Activated CD4-positive, alpha-beta T cell treated with anti-CD3 and anti-CD28 coated beads, Interleukin-2, Interleukin-4, amounts not matched to agents 100 ng/mL and 50 ng/mL, durations not matched to agents 16 hours and 8 hours (primary cell): ENCODE measurements around the gene JOSD2.
A peak's percentile ranks its signal among the peaks of the same experiment; 100 is the strongest.

Experiments
- DNase-seq: peaks from one replicate; pipeline ENCODE4 v3.0.0-alpha.2; 2020; ENCODE audit warnings: low spot score

The JOSD2 gene

GRCh38 chr19:50493171-50493570 lies 17.8 kb downstream of the JOSD2 start:
- no peak for DNase-seq

DNA sequence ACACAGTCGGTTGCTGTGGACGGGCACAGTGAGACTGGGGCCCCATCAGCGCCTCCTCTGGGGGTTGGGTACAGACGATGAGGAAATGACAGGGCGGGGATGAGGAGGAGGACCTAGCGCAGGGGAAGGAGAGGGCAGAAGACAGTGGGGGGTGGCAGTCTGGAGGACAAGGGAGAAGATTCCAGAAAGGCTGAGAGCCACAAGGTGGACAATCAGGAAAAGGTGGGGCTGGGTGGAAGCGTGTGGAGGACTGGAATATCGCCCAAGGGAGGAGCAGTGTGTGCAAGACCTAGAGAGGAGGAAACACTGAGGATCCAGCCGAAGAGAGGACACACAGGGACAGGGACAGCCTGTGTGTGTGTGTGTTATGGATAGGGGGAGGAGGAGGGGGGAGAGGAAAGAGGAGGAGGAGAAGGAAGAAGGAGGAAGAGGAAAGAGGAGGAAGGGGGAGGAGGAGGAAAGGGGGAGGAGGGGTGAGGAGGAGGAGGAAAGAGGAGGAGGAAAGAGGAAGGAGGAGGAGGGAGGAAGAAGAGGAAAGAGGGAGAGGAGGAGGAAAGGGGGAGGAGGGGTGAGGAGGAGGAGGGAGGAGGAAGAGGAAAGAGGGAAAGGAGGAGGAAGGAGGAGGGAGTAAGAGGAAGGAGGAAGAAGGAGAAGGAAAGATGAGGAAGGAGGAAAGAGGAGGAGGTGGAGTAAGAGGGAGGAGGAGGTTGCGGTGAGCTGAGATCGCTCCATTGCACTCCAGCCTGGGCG lies 18.5 kb downstream of the JOSD2 start:
- DNase-seq = no peak

DNA sequence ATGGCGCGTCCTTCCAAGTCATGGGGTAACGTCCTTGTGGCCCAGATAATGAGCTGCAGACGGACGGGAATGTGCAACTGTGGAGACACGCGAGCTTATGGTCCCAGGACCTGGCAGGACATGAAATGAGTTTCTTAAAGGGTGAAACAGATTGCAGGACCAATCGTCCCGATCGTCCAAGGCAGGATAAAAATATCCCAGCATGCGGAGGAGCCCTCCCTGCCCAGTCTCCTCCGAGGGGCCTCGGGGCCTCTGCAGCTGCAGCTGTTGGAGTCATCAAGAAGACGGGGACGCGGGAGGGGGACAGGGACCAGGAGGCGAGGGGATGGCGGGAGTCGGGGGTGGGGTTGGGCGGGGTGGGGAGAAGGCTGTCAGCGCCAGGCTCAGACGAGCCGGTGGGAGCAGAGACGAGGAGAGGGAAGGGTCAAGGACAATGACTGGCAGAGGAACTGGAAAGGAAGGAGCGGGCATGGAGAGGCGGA lies 20.0 kb downstream of the JOSD2 start:
- no peak for DNase-seq

DNA sequence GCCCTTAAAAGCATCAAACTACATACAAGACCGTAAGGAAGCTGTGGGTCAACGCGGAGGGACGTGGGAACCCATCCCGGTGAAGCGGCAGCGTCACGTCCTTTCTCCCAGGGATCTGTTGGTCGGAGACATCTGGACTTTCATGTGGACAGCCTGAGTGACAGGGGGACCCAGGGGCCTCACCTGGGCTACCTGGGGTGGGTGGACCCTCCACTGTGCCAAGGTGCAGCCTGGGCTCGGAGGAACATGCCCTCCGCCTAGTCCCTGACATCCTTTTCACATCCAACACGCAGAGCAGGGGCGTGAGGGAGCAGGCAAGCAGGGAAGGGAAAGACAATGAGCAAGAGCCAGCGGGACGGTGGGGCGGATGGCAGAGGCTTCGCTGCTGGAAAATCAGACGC lies 20.6 kb downstream of the JOSD2 start:
- no peak for DNase-seq

- no peak for DNase-seq
Observed at GRCh38 chr19:50489461-50490011, 21.5 kb downstream of the JOSD2 start.

DNA sequence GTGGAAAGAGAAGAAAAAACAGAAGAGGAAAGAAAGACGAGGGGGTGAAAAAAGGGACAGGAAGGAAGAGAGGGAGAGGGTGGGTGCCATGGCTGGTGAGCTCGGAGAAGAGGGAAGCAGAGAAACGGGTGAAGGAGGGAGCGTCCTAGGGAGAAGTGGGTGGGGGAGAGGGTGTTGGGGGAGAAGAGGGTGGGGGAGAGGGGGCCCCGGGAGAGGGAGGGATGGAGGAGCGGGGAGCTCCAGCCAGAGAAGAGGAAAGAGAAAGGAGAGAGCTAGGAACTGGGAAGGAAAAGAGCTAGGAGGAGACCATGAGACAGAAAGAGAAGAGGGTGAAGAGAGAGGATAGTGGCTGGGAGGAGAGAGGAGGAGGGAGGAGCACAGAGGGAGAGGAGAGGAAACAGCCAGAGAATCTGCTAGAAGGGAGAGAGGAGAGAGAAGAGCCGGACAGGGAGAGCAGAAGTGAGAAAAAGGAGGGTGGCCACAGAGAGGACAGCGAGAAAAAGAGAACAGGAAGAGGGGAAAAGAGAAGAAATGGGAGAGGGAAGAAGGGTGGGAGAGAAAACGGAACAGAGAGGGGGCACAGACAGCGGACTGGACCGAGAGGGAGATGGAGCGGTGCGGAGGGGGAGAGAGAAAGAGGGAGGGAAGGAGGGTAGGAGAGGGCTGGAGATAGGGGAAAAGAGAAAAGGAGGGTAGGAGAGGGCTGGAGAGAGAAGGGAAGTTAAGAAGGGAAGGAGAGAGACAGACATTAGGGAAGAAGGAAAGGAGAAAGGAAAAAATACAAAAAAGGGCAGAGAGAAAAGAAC lies 22.4 kb downstream of the JOSD2 start:
- DNase-seq = no peak

DNA sequence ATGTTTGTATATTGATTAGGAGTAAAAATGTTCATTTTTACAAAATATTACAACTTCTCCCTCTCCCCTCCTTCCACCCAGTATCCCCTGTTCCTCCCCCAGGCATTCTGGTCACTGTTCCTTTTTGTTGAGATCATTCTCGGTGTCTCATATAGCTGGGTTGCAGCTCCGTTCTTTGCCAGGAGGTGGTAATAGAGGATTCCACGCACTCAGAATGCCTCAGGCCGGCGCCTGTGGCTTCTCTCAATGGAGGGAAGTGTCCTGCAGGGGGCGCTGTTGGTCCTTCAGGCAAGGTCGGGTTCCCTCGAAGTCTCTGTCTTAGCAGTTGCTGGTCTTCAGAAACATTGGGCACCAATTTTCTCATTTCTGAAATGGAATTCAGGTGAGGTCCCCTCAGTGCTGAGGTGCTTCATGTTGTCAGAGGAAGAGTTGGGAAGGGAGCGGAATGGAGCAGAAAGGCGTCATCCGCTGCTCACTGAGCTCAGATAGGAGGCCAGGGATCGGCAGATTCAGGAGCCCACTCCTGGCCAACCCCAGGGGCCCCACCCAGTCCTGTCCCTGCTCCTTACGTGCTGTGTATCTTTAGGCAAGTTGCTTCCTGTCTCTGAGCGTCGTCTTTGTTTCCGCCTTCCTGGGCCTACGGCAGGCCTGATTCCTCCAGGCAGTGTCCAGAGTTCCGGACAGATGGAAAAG lies 24.0 kb downstream of the JOSD2 start:
- peak; percentile 42 for DNase-seq

GRCh38 chr19:50485284-50485955 lies 25.6 kb downstream of the JOSD2 start:
- no peak for DNase-seq

DNA sequence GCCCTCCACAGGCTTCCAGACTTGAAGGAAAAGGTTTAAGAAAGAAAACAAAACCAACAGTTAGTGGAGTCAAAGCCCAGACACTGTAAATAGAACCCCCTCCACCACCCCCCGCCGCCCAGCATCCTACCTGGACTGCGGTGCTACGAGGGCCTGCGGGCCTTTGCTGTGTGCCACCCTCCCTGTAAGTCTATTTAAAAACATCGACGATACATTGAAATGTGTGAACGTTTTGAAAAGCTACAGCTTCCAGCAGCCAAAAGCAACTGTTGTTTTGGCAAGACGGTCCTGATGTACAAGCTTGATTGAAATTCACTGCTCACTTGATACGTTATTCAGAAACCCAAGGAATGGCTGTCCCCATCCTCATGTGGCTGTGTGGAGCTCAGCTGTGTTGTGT lies 28.1 kb downstream of the JOSD2 start:
- no peak for DNase-seq

- DNase-seq = no peak
Observed at GRCh38 chr19:50482271-50482855, 28.6 kb downstream of the JOSD2 start.

- DNase-seq = no peak
Observed at GRCh38 chr19:50481351-50482149, 29.4 kb downstream of the JOSD2 start.

GRCh38 chr19:50480281-50481111 lies 30.5 kb downstream of the JOSD2 start:
- DNase-seq = no peak

DNA sequence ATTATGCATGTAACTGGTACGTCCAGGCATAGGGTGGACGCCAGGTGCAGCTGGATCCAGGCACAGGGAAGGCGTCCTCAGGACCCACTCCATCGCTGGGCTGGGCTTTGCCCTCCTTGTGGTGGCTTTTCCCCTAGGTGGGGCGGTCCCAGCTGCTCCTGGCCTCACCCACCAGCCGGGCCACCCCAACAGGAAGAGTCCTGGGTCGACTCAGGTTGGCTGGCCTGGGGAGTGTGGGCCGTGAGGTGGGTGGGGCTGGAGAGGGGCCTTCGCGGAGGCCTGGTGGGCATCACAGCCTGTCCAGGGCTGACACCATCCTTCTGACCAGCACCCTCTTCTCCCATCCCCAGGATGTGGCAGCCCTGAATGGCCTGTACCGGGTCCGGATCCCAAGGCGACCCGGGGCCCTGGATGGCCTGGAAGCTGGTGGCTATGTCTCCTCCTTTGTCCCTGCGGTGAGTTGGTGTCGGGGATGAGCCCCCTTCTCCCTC lies 31.2 kb downstream of the JOSD2 start:
- no peak for DNase-seq

DNA sequence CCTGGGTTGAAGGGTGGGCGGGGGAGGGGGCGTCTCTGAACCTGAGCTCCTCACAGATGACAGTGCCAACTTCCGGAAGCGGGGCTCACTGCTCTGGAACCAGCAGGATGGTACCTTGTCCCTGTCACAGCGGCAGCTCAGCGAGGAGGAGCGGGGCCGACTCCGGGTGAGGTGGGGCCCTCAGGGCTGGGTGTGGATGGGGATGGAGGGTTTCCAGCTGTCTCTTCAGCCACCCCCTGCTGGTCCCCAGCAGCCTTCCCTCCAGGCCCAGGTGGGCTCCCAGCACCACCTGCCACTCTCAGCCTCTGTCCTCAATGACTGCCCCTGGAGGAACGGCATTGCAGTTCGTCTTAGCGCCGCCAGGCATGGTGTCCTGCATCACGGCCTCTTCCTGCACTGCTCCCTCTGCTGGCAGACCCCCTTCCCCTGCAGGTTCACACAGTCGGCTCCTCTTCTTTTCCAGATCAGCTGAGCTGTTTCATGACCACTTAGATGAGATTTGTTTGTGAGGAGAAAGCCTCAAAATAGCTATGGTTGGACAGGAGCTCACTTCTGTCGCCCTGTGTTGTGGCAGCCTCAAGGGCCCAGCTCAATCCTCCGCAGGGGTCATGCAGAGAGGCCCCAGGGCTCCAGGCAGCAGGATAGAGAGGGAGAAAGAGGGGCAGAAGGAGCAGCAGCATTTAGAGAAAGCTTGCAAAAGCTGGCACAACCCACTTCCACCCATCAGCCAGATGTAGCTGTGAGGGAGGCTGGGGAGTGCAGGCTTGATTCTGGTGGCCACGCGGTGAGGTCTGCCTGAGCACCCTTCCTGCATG lies 31.9 kb downstream of the JOSD2 start:
- DNase-seq = no peak

GRCh38 chr19:50477751-50478515 lies 33.1 kb downstream of the JOSD2 start:
- no peak for DNase-seq

DNA sequence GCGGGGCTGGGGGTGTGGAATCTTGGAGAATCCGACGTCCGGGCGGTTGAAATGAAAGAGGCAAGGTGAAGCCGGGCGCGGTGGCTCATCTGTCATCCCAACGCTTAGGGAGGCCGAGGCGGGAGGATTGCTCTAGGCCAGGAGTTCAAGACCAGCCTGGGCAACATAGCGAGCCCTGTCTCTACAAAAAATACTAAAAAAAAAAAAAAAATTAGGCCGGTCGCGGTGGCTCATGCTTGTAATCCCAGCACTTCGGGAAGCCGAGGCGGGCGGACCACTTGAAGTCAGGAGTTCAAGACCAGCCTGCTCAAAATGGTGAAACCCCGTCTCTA lies 34.1 kb downstream of the JOSD2 start:
- DNase-seq = no peak

DNA sequence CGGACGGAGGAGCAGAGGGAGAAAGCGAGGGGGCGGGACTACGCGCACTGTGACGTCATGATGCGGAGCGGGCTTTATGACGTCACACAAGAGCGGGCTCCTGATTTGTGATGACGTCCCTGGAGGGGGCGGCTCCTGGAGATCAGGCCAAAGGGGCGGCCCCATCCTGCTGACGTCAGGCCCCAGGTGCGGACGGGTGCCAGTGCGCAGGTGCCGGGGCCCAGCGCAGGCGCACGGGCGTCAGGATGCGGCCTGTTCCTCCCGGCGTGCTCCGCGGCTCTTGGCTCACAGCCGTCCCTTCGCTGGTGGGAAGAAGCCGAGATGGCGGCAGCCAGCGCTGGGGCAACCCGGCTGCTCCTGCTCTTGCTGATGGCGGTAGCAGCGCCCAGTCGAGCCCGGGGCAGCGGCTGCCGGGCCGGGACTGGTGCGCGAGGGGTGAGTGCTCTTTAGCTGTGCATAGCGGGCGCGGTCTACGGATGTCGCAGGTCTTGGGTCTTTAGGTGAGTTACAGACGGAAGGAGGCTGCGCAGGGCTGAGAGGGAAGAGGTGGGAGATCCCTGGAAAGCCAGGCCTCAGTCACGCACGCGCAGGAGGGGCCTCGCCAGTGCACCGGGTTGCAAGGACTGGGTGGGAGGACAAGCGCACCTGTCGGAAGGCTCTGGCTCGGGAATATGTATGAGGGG lies 34.6 kb downstream of the JOSD2 start, which contains the start of the genes EMC10 and GARIN5A:
EMC10 (plus strand) TSS at position 284 of the 683 bp plus-strand sequence; CDS start at position 322, 38 bp downstream.
GARIN5A (minus strand) TSS at position 625 of the 683 bp plus-strand sequence; CDS start at position 165, 460 bp downstream.
- DNase-seq = peak; percentile 94
